ENCODE results near the gene CHERP. TPM values are rescaled to one million over a fixed set of nuclear protein-coding genes. Genes with fewer than 3 reads are reported as not detected.
"Not testable (repeated sequence)": the region's sequence is repeated elsewhere in the genome, so short reads cannot be mapped to it uniquely, and the experiment has no call there.

CHERP gene
- total RNA-seq, 2 experiments from 2014 or later, result 57.9 to 62.2 TPM

GRCh38 chr19:16518483-16519229 is 23.6 kb downstream of the CHERP start:
- Mint-ChIP-seq H3K9me3 (no peaks in the 10 kb centered on the region), H3K36me3 (ENCODE audit: low read depth) (peaks cover 42% of the 10 kb centered on the region), H3K27ac (no peak overlapping the region), H3K4me3 (no peak overlapping the region), H3K4me1 (peaks cover 5% of the 10 kb centered on the region), H3K27me3 (no peaks in the 10 kb centered on the region)
- DNase-seq, result no peak
- POLR2A ChIA-PET, result no interaction called here
- CTCF ChIA-PET, result no interaction called here

GRCh38 chr19:16518061-16518460 is 24.2 kb downstream of the CHERP start:
- Mint-ChIP-seq H3K27ac (no peak overlapping the region), H3K27me3 (no peaks in the 10 kb centered on the region), H3K9me3 (no peaks in the 10 kb centered on the region), H3K36me3 (ENCODE audit: low read depth) (peaks cover 36% of the 10 kb centered on the region), H3K4me1 (peaks cover 5% of the 10 kb centered on the region), H3K4me3 (no peak overlapping the region)
- DNase-seq, result no peak
- ChIA-PET CTCF (no interaction called here), POLR2A (no interaction called here)

- H3K4me1 Mint-ChIP-seq, result peaks cover 5% of the 10 kb centered on the region
- DNase-seq, result no peak
- H3K36me3 Mint-ChIP-seq (ENCODE audit: low read depth), result peaks cover 31% of the 10 kb centered on the region
- POLR2A ChIA-PET, result no interaction called here
- H3K27me3 Mint-ChIP-seq, result no peaks in the 10 kb centered on the region
- H3K9me3 Mint-ChIP-seq, result no peaks in the 10 kb centered on the region
- H3K4me3 Mint-ChIP-seq, result no peak overlapping the region
- H3K27ac Mint-ChIP-seq, result no peak overlapping the region
- CTCF ChIA-PET, result no interaction called here
Observed at GRCh38 chr19:16516923-16517610, 25.2 kb downstream of the CHERP start.

GRCh38 chr19:16516381-16516780 is 25.9 kb downstream of the CHERP start:
- Mint-ChIP-seq H3K27ac (no peak overlapping the region), H3K36me3 (ENCODE audit: low read depth) (peaks cover 30% of the 10 kb centered on the region), H3K4me3 (no peak overlapping the region), H3K27me3 (no peaks in the 10 kb centered on the region), H3K4me1 (peaks cover 5% of the 10 kb centered on the region), H3K9me3 (no peaks in the 10 kb centered on the region)
- ChIA-PET POLR2A (no interaction called here), CTCF (no interaction called here)
- no peak for DNase-seq

GRCh38 chr19:16514383-16515019 is 27.7 kb downstream of the CHERP start:
- Mint-ChIP-seq H3K36me3 (ENCODE audit: low read depth) (peaks cover 16% of the 10 kb centered on the region), H3K4me1 (peaks cover 5% of the 10 kb centered on the region), H3K9me3 (no peaks in the 10 kb centered on the region), H3K4me3 (no peak overlapping the region), H3K27me3 (no peaks in the 10 kb centered on the region), H3K27ac (no peak overlapping the region)
- DNase-seq, result no peak
- CTCF ChIA-PET, result interaction anchor here (0.6 to 1.4 kb wide), 3 partner anchors 14 to 1465 kb away, joined by 3 to 4 read pairs (median 3); no protein-coding TSS in a partner anchor
- POLR2A ChIA-PET, result no interaction called here

GRCh38 chr19:16512611-16513010 is 29.6 kb downstream of the CHERP start:
- CTCF ChIA-PET; DNase-seq; H3K4me3 Mint-ChIP-seq; H3K9me3 Mint-ChIP-seq; POLR2A ChIA-PET; H3K36me3 Mint-ChIP-seq (ENCODE audit: low read depth); H3K4me1 Mint-ChIP-seq; H3K27me3 Mint-ChIP-seq: not testable (repeated sequence)
- peak overlapping the region; percentile 19 for H3K27ac Mint-ChIP-seq

- Mint-ChIP-seq H3K9me3 (no peaks in the 10 kb centered on the region), H3K36me3 (ENCODE audit: low read depth) (no peaks in the 10 kb centered on the region), H3K27ac (no peak overlapping the region), H3K4me1 (no peaks in the 10 kb centered on the region), H3K27me3 (no peaks in the 10 kb centered on the region), H3K4me3 (no peak overlapping the region)
- DNase-seq, result no peak
- POLR2A ChIA-PET, result no interaction called here
- CTCF ChIA-PET, result interaction anchor here (1.0 kb wide), 1 partner anchor 32 kb away, joined by 3 read pairs; no protein-coding TSS in a partner anchor
Observed at GRCh38 chr19:16509141-16510061, 32.8 kb downstream of the CHERP start.

- CTCF ChIA-PET, result interaction anchor here (1.0 kb wide), 1 partner anchor 33 kb away, joined by 3 read pairs; no protein-coding TSS in a partner anchor
- no peaks in the 10 kb centered on the region for H3K4me1 Mint-ChIP-seq
Observed at GRCh38 chr19:16508546-16508945, 33.7 kb downstream of the CHERP start.

GRCh38 chr19:16506961-16507360 is 35.3 kb downstream of the CHERP start:
- ChIA-PET POLR2A (no interaction called here), CTCF (no interaction called here)
- DNase-seq, result no peak
- Mint-ChIP-seq H3K4me1 (no peaks in the 10 kb centered on the region), H3K27me3 (no peaks in the 10 kb centered on the region), H3K9me3 (no peaks in the 10 kb centered on the region), H3K4me3 (no peak overlapping the region), H3K36me3 (ENCODE audit: low read depth) (no peaks in the 10 kb centered on the region), H3K27ac (no peak overlapping the region)

More at GRCh38 chr19:16508546-16508945, 33.7 kb downstream of the CHERP start:
- Mint-ChIP-seq H3K36me3 (ENCODE audit: low read depth) (no peaks in the 10 kb centered on the region), H3K4me3 (no peak overlapping the region), H3K27ac (no peak overlapping the region), H3K9me3 (no peaks in the 10 kb centered on the region), H3K27me3 (no peaks in the 10 kb centered on the region)
- no peak for DNase-seq
- POLR2A ChIA-PET, result no interaction called here

- H3K9me3 Mint-ChIP-seq; H3K27ac Mint-ChIP-seq; CTCF ChIA-PET; H3K4me1 Mint-ChIP-seq; POLR2A ChIA-PET; H3K27me3 Mint-ChIP-seq; H3K4me3 Mint-ChIP-seq; DNase-seq; H3K36me3 Mint-ChIP-seq (ENCODE audit: low read depth): not testable (repeated sequence)
Observed at GRCh38 chr19:16506161-16506560, 36.1 kb downstream of the CHERP start.

- Mint-ChIP-seq H3K4me1 (no peaks in the 10 kb centered on the region), H3K4me3 (no peak overlapping the region), H3K27me3 (no peaks in the 10 kb centered on the region), H3K9me3 (no peaks in the 10 kb centered on the region), H3K36me3 (ENCODE audit: low read depth) (peaks cover 2% of the 10 kb centered on the region), H3K27ac (no peak overlapping the region)
- no peak for DNase-seq
- POLR2A ChIA-PET, result no interaction called here
- CTCF ChIA-PET, result no interaction called here
Observed at GRCh38 chr19:16504271-16504670, 38.0 kb downstream of the CHERP start.

GRCh38 chr19:16497837-16498236 is 44.4 kb downstream of the CHERP start:
- POLR2A ChIA-PET, result interaction anchor here (0.7 kb wide), 1 partner anchor 1654 kb away, joined by 4 read pairs; no protein-coding TSS in a partner anchor
- Mint-ChIP-seq H3K27me3 (no peaks in the 10 kb centered on the region), H3K27ac (no peak overlapping the region), H3K9me3 (no peaks in the 10 kb centered on the region), H3K4me3 (peak overlapping the region; percentile 95), H3K36me3 (ENCODE audit: low read depth) (peaks cover 4% of the 10 kb centered on the region), H3K4me1 (peaks cover 20% of the 10 kb centered on the region)
- CTCF ChIA-PET, result no interaction called here
- DNase-seq, result no peak
